ENCODE measurements around the gene OSER1.

OSER1 gene

GRCh38 chr20:44186674-44187053, 23.9 kb downstream of the OSER1 start:
- no peak for DNase-seq (ENCODE audit: low read depth)
- H3K4me3 ChIP-seq (ENCODE audit: low read depth, low read length): no peak overlapping the region
- no peak for TF ChIP-seq CTCF (IDR thresholded peaks at IDR 0.05; ENCODE audit: low read depth, low read length, missing control alignments)

- TF ChIP-seq CTCF (IDR thresholded peaks at IDR 0.05; ENCODE audit: low read depth, low read length, missing control alignments): no peak
- no peak overlapping the region for H3K4me3 ChIP-seq (ENCODE audit: low read depth, low read length)
- DNase-seq (ENCODE audit: low read depth): no peak
These were observed 24.4 kb downstream of the OSER1 start for GRCh38 chr20:44186201-44186600.

GRCh38 chr20:44185574-44185973, 25.0 kb downstream of the OSER1 start:
- H3K4me3 ChIP-seq (ENCODE audit: low read depth, low read length): no peak overlapping the region
- DNase-seq (ENCODE audit: low read depth): no peak

GRCh38 chr20:44183282-44183681, 27.3 kb downstream of the OSER1 start:
- no peak for DNase-seq (ENCODE audit: low read depth)
- no peak for TF ChIP-seq CTCF (IDR thresholded peaks at IDR 0.05; ENCODE audit: low read depth, low read length, missing control alignments)
- no peak overlapping the region for H3K4me3 ChIP-seq (ENCODE audit: low read depth, low read length)

More at GRCh38 chr20:44185574-44185973, 25.0 kb downstream of the OSER1 start:
- no peak for TF ChIP-seq CTCF (IDR thresholded peaks at IDR 0.05; ENCODE audit: low read depth, low read length, missing control alignments)

- TF ChIP-seq CTCF (IDR thresholded peaks at IDR 0.05; ENCODE audit: low read depth, low read length, missing control alignments): no peak
- H3K4me3 ChIP-seq (ENCODE audit: low read depth, low read length): no peak overlapping the region
- no peak for DNase-seq (ENCODE audit: low read depth)
These were observed 27.7 kb downstream of the OSER1 start for GRCh38 chr20:44182863-44183262.

- TF ChIP-seq CTCF (IDR thresholded peaks at IDR 0.05; ENCODE audit: low read depth, low read length, missing control alignments): no peak
- DNase-seq (ENCODE audit: low read depth): no peak
- H3K4me3 ChIP-seq (ENCODE audit: low read depth, low read length): no peak overlapping the region
These were observed 28.3 kb downstream of the OSER1 start for GRCh38 chr20:44182135-44182765.

- TF ChIP-seq CTCF (IDR thresholded peaks at IDR 0.05; ENCODE audit: low read depth, low read length, missing control alignments): no peak
- no peak for DNase-seq (ENCODE audit: low read depth)
- no peak overlapping the region for H3K4me3 ChIP-seq (ENCODE audit: low read depth, low read length)
These were observed 29.0 kb downstream of the OSER1 start for GRCh38 chr20:44181611-44182010.

All from GM12864 (cell line).